Spleen (tissue), 11 donors: Measurements from ENCODE around the gene STAT4. TPM values are rescaled to one million over a fixed set of nuclear protein-coding genes. Genes with fewer than 3 reads are reported as not detected.
A peak's percentile ranks its signal among the peaks of the same experiment; 100 is the strongest.

Source experiments
- DNase-seq: peaks from one replicate; pipeline ENCODE4 v3.0.0-alpha.2; 2020
- H3K27ac ChIP-seq, 8 donors: fragments of 200-600 bp; sonication (generic) in 7 of 8; 1 replicate in 4 of 8; 2 replicates in 4 of 8; pipeline versions ENCODE4 v1.5.0 to v1.8.0; 2016 to 2021; ENCODE audit warnings: inconsistent platforms in 4 of 8, mild to moderate bottlenecking in 4 of 8, moderate library complexity in 1 of 8
- H3K27me3 ChIP-seq, 7 donors: fragments of 200-600 bp; sonication (generic) in 6 of 7; replicated peaks in 1 of 7; 1 replicate in 4 of 7; 2 replicates in 3 of 7; pipeline versions ENCODE4 v1.5.0 to v1.8.0; 2016 to 2021; ENCODE audit warnings: inconsistent platforms in 3 of 7, mild to moderate bottlenecking in 1 of 7
- H3K36me3 ChIP-seq, 6 donors: fragments of 200-600 bp; sonication (generic) in 5 of 6; 1 replicate in 4 of 6; 2 replicates in 2 of 6; pipeline versions ENCODE4 v1.5.0 to v1.8.0; 2016 to 2021; ENCODE audit warnings: inconsistent platforms in 2 of 6
- H3K4me1 ChIP-seq, 6 donors: fragments of 200-600 bp; sonication (generic) in 5 of 6; 1 replicate in 3 of 6; 2 replicates in 3 of 6; pipeline versions ENCODE4 v1.5.0 to v1.8.0; 2016 to 2021; ENCODE audit warnings: inconsistent platforms in 3 of 6
- H3K4me3 ChIP-seq, 8 donors: fragments of 200-600 bp; sonication (generic) in 7 of 8; 1 replicate in 4 of 8; 2 replicates in 4 of 8; pipeline versions ENCODE4 v1.5.0 to v1.8.0; 2016 to 2021; ENCODE audit warnings: inconsistent platforms in 4 of 8, mild to moderate bottlenecking in 4 of 8, moderate library complexity in 2 of 8
- H3K9me3 ChIP-seq, 8 donors: fragments of 200-600 bp; sonication (generic) in 7 of 8; 1 replicate in 4 of 8; 2 replicates in 4 of 8; pipeline versions ENCODE4 v1.5.0 to v1.8.0; 2016 to 2021; ENCODE audit warnings: inconsistent platforms in 4 of 8
- CTCF ChIP-seq, 11 experiments: fragments of 200-600 bp in 7 of 11; fragments of 450-650 bp in 4 of 11; sonication (generic) in 4 of 11; IDR thresholded peaks in 8 of 11; conservative IDR thresholded peaks in 3 of 11; 1 replicate in 7 of 11; 2 replicates in 4 of 11; pipeline versions ENCODE4 v1.4.0 to v1.8.0; 2016 to 2021; ENCODE audit warnings: antibody characterized with exemption in 11 of 11, inconsistent platforms in 4 of 11, mild to moderate bottlenecking in 1 of 11
- POLR2A ChIP-seq, 3 donors: fragments of 450-650 bp; IDR thresholded peaks; one replicate each; pipeline ENCODE4 v1.5.1; 2017; ENCODE audit warnings: antibody characterized with exemption in 3 of 3, mild to moderate bottlenecking in 1 of 3
- POLR2AphosphoS5 ChIP-seq, 3 donors: sonication (generic); formaldehyde crosslinking; IDR thresholded peaks; one replicate each; pipeline ENCODE4 v1.5.1; 2017; ENCODE audit warnings: antibody characterized with exemption in 3 of 3
- WGBS, 5 donors: extraction: QIAGEN DNeasy Blood & Tissue Kit in 3 of 5; methylation state at CpG; one replicate each; pipeline versions ENCODE4 v1.1.5 to v1.1.7; 2013 to 2018; 5-methylcytosine and 5-hydroxymethylcytosine counted together
- intact Hi-C: fragments of 100-400 bp; cut with DNase I; formaldehyde crosslinking; loops from one replicate; pipeline ENCODE4 v1.15.0; 2023; ENCODE audit warnings: low total_unique reads
- polyA plus RNA-seq, 3 donors: library from polyadenylated mRNA; stranded (reverse); fragments of 200-250 nt; gene quantifications; one replicate each; pipeline ENCODE4 v1.2.1, GENCODE V29; 2013
- total RNA-seq, 7 donors: library from RNA; depleted of rRNA in 3 of 7; stranded (reverse); fragments of >200 nt in 3 of 7; fragmentation: NEBNext Ultra II Directional in 4 of 7; extraction: Animal tissue kit (Norgen Biotek cat#: 25700) in 4 of 7; gene quantifications; one replicate each; pipeline versions ENCODE4 v1.1.0 to v1.2.1, GENCODE V29; 2016 to 2021
- donor health status: healthy with polysubstance abuse.
- donor health status: DM: no; HTN: no; CAD: no; lungs with moderate emphysema.
- donor health status: DM: no; HTN: no; CAD: no.
- donor health status: Bipolar disorder and iron deficiency.
- donor health status: healthy.
- donor health status: DM: no; HTN: no; CAD: no.
- donor health status: DM: yes; HTN: yes; CAD: no.

The STAT4 gene
- total and polyA plus RNA-seq, 10 donors = 4.0 to 36.7 (median 25.6) TPM

- H3K27me3 ChIP-seq = no peaks in the 10 kb centered on the region
- 87 to 95% (median 91%) methylated on average over 3 of the region's 3 CpGs for WGBS, 5 donors
- no peak overlapping the region for H3K4me3 ChIP-seq
- no peak for DNase-seq
- no peaks in the 10 kb centered on the region for H3K36me3 ChIP-seq
- TF ChIP-seq POLR2AphosphoS5 (IDR thresholded peaks at IDR 0.05) (no peak), CTCF (IDR thresholded peaks at IDR 0.05 in 8 of 11, conservative IDR thresholded peaks at IDR 0.05 in 3 of 11) (no peak), POLR2A (IDR thresholded peaks at IDR 0.05) (no peak)
- intact Hi-C loops = no loop called here
- H3K4me1 ChIP-seq = peaks cover 32 to 79% (median 55%) of the 10 kb centered on the region in 6 donors
- no peaks in the 10 kb centered on the region for H3K9me3 ChIP-seq
- peak overlapping the region in 5 of 8 donors; percentile 86 to 96 (median 95) for H3K27ac ChIP-seq
Observed at GRCh38 chr2:191019376-191019775, 131.4 kb downstream of the STAT4 start.

GRCh38 chr2:191018643-191019119 is 132.1 kb downstream of the STAT4 start:
- Histone ChIP-seq H3K4me3 (no peak overlapping the region), H3K27me3 (no peaks in the 10 kb centered on the region), H3K4me1 (peaks cover 32 to 73% (median 54%) of the 10 kb centered on the region in 6 donors), H3K9me3 (no peaks in the 10 kb centered on the region), H3K27ac (peak overlapping the region in 5 of 8 donors; percentile 30 to 96 (median 94)), H3K36me3 (no peaks in the 10 kb centered on the region)
- 80 to 90% (median 82%) methylated on average over 3 of the region's 3 CpGs for WGBS, 5 donors
- no peak for TF ChIP-seq CTCF (IDR thresholded peaks at IDR 0.05 in 8 of 11, conservative IDR thresholded peaks at IDR 0.05 in 3 of 11)
- no peak for TF ChIP-seq POLR2AphosphoS5 (IDR thresholded peaks at IDR 0.05)
- no peak for TF ChIP-seq POLR2A (IDR thresholded peaks at IDR 0.05)
- no peak for DNase-seq
- intact Hi-C loops = no loop called here

GRCh38 chr2:191018048-191018447 is 132.7 kb downstream of the STAT4 start:
- DNase-seq = no peak
- TF ChIP-seq POLR2A (IDR thresholded peaks at IDR 0.05) (no peak), POLR2AphosphoS5 (IDR thresholded peaks at IDR 0.05) (no peak), CTCF (IDR thresholded peaks at IDR 0.05 in 8 of 11, conservative IDR thresholded peaks at IDR 0.05 in 3 of 11) (no peak)
- H3K4me1 ChIP-seq = peaks cover 32 to 73% (median 52%) of the 10 kb centered on the region in 6 donors
- intact Hi-C loops = no loop called here
- WGBS, 5 donors = 80 to 97% (median 90%) methylated on average over 1 of the region's 1 CpG
- no peaks in the 10 kb centered on the region for H3K9me3 ChIP-seq
- no peaks in the 10 kb centered on the region for H3K27me3 ChIP-seq
- no peaks in the 10 kb centered on the region for H3K36me3 ChIP-seq
- H3K4me3 ChIP-seq = no peak overlapping the region
- H3K27ac ChIP-seq = peak overlapping the region in 5 of 8 donors; percentile 17 to 96 (median 94)

- peaks cover 39 to 73% (median 56%) of the 10 kb centered on the region in 6 donors for H3K4me1 ChIP-seq
- intact Hi-C loops = no loop called here
- peaks cover 0 to 22% (median 5%) of the 10 kb centered on the region in 6 donors for H3K36me3 ChIP-seq
- TF ChIP-seq POLR2AphosphoS5 (IDR thresholded peaks at IDR 0.05) = no peak
- TF ChIP-seq CTCF (IDR thresholded peaks at IDR 0.05 in 8 of 11, conservative IDR thresholded peaks at IDR 0.05 in 3 of 11) = no peak
- DNase-seq = no peak
- peak overlapping the region in 7 of 8 donors; percentile 26 to 97 (median 96) for H3K27ac ChIP-seq
- no peaks in the 10 kb centered on the region for H3K9me3 ChIP-seq
- WGBS, 5 donors = 84 to 94% (median 89%) methylated on average over 8 of the region's 8 CpGs
- no peak overlapping the region for H3K4me3 ChIP-seq
- no peaks in the 10 kb centered on the region for H3K27me3 ChIP-seq
Observed at GRCh38 chr2:191015831-191016230, 135.0 kb downstream of the STAT4 start.
